GM19463 (cell line): Measurements from ENCODE around the gene ETFRF1.

Experiments
- ATAC-seq: cut with Tn5 transposase; IDR thresholded peaks from one replicate; pipeline ENCODE4 v1.9.1; 2021; ENCODE audit warnings: mild to moderate bottlenecking, moderate library complexity; ENCODE audit not compliant: unreplicated experiment

The ETFRF1 gene

GRCh38 chr12:25208554-25208953 lies 13.5 kb downstream of the ETFRF1 start:
- no peak for ATAC-seq

DNA sequence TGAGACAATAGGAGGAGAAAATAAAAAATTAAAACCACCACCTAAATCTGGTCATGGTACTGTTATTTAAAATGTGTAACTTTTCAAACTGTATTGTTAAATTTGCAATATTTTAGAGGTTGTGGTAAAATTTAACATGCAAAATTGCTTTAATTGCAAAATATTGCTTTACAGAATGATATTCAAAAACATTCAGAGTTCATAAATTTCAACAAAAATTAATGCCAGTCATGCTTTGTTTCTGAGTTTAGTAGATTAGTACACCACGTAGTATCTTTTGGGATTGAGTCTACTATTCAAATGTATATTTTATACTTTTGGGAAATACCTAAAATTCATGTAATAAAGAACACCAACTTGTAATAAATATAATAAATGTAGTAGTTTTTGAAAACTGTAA lies 18.3 kb downstream of the ETFRF1 start:
- no peak for ATAC-seq

GRCh38 chr12:25236190-25236589 lies 41.2 kb downstream of the ETFRF1 start:
- no peak for ATAC-seq

- ATAC-seq, result no peak
These were observed 41.6 kb downstream of the ETFRF1 start for GRCh38 chr12:25236626-25237025.

DNA sequence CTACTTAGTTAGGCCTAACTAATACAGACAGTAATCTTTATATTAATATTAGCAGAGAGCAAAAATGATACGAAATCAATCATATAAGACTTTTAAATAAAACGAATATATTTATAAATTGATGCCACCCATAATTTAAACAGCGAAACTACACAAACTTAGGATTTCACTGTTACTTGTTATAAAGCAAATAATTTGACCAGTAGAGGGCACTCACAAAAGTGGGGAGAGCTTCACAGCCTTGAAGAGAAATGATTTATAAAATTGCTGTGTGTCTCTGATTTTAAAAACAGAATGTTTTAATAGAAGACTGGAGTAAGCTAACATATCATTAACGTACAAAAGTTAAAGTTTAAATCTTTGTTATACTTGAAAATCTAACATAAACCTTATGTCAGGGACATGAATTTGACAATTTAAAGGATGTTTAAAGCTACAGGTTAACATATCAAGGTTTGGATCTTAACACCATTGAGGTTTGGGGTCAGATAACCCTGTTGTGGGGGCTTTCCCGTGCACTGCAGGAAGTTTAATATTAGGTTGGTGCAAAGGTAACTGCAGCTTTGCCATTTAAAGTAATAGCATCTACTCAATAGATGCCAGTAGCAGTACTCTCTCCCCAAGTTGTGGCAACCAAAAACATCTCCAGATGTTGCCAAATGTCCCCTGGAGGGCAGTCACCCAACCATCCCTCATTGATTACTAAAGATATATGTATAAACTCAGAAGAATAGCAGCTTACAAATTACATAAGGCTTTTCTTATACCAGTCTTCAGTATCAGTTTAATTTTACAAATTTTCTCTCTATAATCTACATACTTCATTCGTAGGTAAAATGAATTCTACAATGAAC lies 46.4 kb downstream of the ETFRF1 start:
- no peak for ATAC-seq

DNA sequence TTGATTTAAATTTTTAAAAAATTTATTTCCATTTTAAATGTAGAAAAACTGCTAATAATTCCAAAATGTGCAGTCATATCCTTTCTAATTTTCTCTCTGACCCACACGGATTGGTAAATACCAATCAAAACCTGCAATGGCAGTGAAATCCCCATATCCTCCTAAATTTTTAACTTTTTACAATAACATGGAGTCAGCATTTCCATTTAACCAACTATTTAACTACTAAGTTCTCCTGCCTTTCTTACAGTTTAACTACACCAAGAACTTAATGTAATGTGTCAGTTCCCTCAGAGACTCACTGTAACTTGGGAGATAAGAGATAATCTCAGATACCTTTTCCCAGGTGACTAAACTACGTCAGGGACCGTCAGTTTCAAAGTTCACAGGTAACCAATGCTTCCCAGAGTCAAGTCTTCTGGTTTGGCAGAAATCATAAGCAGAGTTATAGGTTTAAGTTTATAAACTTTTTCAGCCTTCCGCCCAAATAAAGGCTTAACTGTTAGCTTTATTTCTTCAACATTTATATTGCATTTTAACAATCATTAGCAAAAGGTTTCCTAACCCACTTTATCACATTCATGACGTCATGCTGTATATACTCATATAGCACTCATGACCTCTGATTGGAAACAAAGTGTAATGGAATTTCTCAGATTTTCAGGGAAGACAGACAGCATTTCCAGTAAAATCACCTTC lies 48.1 kb downstream of the ETFRF1 start:
- ATAC-seq, result no peak

DNA sequence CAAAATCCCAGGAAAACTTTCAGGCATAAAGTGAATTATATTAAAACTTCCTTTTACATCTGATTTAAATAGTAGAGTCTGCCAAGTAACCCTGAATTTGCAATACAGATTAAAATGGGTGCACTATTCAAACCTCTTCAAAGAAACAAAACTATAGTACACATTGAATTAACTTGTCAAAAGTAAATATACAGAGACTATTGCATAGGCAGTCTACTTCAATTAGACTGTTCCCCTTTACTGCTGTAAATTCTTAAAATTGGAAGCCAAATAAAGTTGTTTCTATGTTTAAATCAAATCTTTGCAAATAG lies 48.6 kb downstream of the ETFRF1 start:
- ATAC-seq, result no peak

DNA sequence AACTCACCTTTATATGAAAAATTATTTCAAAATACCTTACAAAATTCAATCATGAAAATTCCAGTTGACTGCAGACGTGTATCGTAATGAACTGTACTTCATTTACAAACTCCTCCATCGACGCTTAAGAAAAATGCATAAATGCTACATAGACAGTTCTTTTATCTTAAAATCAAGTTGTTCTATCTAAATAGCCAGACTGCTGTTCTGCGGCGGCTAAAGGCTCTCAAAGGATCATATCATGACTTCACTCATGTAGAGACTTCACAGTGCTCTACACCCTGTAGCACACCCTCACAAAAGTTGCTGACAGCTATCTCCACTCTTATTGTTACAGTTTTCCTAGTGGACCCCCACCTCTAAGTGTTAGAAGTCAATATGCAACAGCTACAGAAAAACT lies 50.5 kb downstream of the ETFRF1 start:
- ATAC-seq, result no peak

DNA sequence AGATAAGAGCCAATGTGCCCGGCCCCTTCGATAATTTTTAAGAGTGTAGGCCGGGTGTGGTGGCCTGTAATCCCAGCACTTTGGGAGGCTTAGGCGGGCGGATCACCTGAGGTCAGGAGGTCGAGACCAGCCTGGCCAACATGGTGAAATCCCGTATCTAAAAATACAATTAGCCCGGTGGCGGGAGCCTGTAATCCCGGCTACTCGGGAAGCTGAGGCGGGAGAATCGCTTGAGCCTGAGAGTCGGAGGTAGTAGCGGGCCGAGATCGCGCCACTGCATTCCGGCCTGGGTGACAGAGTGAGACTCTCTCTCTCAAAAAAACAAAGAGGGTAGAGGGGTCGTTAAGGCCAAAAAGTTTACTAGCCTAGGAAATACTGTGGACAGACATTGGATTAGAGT lies 53.1 kb downstream of the ETFRF1 start:
- no peak for ATAC-seq

DNA sequence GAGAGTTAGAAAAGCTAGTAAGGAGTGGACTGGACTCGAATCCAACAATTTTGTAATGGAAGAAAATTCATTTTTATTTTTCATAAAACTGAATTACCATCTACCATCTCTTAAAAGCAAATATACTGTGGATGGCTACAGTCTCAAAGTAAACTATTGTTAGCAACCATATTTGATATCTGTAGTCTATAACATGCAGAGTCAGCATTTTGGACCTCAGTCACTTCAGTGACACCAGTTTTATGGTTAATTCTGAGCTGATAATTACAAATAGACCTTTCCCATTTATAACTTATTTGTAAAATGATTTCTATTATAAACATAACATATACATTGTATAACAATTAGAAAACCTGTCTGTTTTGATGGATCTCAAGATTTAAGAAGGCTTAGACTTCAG lies 53.7 kb downstream of the ETFRF1 start:
- no peak for ATAC-seq

DNA sequence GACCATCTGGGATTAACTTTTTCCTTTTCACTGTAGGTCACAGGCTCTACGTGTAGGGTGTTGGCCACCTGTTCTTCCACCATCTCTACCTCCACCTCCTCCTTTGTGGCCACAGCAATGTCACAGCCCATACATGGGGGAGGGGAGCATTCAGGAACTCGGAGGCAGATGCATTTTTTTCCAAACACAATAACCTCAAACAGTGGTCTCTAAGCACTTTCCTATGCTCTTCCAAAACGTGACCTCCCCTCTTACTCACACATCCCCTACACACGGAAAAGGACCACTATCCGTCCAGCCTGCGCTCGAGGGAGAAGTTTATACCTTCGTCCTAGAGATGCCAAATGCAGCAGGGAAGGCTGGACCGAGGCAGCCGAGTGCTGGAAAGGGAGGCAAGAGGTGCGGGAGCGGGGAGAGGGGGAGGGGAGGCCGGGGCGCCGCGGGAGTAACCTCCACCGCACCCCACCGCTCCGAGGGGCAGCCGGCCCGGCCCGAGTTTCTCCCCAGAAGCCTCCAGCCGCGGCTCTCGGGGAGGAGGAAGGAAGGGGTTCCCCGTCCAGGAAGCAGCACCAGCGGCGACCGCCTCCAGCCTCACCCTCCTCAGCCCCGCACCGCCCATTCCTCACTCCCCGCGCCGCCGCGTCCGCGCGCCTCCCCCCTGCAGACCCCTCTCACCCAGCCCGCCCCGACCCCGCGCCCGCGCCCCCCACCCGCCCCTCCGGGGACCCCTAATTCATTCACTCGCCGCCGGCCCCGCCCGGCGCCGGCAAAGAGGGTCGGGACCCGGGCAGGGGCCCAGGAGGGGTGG lies 55.1 kb downstream of the ETFRF1 start:
- peak; percentile 26 for ATAC-seq

DNA sequence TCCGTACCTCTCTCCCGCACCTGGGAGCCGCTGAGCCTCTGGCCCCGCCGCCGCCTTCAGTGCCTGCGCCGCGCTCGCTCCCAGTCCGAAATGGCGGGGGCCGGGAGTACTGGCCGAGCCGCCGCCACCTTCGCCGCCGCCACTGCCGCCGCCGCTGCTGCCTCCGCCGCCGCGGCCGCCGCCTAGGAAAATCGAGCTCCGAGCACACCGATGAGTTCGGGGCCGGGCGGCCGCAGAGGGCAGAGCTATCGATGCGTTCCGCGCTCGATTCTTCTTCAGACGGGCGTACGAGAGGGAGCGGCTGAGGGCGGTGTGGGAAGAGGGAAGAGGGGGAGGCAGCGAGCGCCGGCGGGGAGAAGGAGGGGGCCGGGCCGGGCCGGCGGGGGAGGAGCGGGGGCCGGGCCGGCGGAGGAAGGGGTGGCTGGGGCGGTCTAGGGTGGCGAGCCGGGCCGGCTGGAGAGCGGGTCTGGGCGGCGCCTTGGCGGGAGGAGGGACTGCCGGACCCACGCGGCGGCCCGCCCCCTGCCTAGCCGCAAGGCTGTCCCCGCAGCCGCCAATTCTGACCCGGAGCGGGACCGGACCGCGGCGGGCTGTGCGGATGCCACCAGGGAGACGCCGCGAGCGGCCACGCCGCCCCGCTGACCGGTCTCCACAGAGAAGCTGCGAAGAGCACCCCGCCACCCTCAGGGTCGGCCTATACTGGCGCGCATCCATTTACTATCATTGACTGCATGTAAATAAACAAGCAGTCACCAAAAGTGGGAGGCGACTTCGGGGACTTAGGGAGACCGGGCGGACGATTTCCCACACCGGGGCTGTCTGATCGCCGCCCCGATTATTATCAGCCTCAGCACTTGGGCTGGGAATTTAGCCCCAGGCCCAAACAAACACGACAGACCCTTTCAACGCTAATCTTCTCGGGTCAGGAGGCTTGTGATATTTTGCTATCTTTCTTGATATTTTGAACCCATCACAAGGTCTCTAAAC lies 56.0 kb downstream of the ETFRF1 start, which contains the start of gene KRAS:
Gene KRAS (minus strand): TSS at position 186 of the 987 bp plus-strand sequence.
- peak; percentile 80 for ATAC-seq

DNA sequence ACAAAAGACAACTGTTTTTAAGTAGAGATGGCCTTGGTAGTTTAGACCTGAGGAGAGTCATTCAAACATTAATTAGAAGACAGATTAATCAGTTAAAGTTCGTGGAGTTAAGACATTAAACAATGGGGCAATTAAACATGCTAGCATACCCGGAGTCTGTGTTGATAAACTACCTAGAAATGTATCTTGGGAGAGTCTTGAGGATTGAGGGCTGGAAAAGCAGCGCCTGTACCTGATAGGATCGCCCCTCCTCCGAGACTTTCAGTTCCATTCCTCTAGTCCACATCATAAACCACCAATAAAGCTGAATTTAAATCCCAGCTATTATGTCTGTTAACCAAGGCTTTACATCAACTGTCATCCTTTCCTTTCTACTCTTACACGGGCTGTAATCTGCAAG lies 56.7 kb downstream of the ETFRF1 start:
- ATAC-seq, result no peak

GRCh38 chr12:25252946-25253345 lies 57.9 kb downstream of the ETFRF1 start:
- ATAC-seq, result no peak

DNA sequence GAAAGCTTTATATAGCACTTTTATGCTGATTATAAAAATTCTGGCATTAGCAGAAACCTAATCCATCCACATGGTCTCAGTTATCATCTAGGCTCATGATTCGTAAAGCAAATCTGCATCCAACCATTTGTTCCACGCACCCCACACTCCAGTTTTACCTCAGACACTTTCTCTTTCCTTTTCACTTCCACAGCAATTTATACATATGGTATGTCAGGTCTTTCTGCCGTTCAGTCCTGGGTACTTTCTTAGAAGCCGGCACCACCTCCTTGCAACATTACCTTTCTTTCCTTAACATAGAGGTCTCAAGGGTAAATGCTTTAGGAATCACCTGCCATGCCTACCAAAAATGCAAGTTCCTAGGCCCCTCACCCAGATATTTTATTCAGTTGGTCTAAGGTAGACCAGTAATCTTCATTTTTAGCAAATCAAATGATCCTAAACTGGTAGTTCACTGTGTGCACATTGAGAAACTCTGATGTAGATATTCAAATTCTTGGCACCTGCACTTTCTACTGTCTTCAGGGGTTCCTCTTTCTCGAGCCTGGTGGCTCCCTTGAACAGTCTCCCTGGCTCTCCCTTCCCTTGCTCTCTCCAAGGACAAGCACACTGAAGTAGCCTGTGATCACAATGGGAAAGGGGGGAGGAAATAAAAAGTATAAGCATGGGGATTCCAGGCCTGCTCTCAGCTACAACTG lies 58.5 kb downstream of the ETFRF1 start:
- ATAC-seq, result no peak

DNA sequence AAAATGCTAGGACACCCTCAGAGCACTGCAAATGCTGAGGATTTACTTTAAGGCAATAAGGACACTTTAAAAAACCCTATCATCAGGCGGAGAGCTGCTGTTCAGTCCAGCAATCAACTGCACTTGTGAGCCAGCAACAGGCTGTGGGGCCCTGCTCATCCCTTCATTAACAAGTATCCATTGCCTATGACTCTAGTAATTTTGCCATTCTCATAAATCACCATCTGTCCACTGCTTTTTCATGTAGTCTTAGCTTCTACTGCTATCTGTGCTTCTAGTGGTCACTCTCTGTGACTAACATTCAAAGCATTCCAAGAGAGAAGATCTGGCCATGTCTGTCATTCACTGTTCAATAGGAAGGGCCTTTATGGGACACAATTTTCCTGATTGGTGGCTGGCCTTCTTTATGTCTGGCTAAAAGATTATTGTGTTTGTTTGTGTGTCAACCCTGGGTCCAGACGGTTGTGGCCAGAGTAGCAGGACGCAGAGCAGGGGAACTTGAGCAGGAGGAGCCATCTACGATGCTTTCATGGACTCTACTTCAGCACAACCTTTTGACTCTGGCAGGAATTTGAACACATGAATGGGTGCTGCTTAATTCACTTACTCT lies 59.3 kb downstream of the ETFRF1 start:
- ATAC-seq, result no peak
